Muscle of back (tissue), 13 donors: ENCODE results near the gene RAX2. TPM values are rescaled to one million over a fixed set of nuclear protein-coding genes. Genes with fewer than 3 reads are reported as not detected.
A peak's percentile ranks its signal among the peaks of the same experiment; 100 is the strongest.
"Not testable (repeated sequence)": the region's sequence is repeated elsewhere in the genome, so short reads cannot be mapped to it uniquely, and the experiment has no call there.

ENCODE experiments used
- DNase-seq, 3 donors: peaks; one replicate each; pipeline versions ENCODE4 v3.0.0 to v3.0.0-alpha.2; 2013
- long read RNA-seq, 9 donors: transcript quantifications; one replicate each; lab custom pipeline, GENCODE V29; 2026
- polyA plus RNA-seq, 10 donors: library from polyadenylated mRNA; unstranded; fragments of 120-200 nt; gene quantifications; one replicate each; pipeline ENCODE4 v1.2.1, GENCODE V29; 2013; ENCODE audit not compliant: insufficient read length in 10 of 10

Gene RAX2
- under 1 TPM in 1 of 10 donors, not detected in 9; 0.07 TPM for polyA plus RNA-seq
- long read RNA-seq, donor 1: 0 reads
- long read RNA-seq, donor 2: 0 reads
- long read RNA-seq, donor 3: 0 reads
- long read RNA-seq, donor 4: 0 reads
- long read RNA-seq, donor 5: 0 reads
- long read RNA-seq, donor 6: 0 reads
- long read RNA-seq, donor 7: 0 reads
- long read RNA-seq, donor 8: 0 reads
- long read RNA-seq, donor 9: 0 reads

- DNase-seq: no peak
Measured at GRCh38 chr19:3771906-3772455, at the start of gene RAX2. RAX2 (minus strand) TSS chr19:3772228; CDS start chr19:3771742, 486 bp downstream.

- DNase-seq: no peak
Measured at GRCh38 chr19:3821156-3821555, 49.1 kb upstream of the RAX2 start.

GRCh38 chr19:3819989-3820388 is 48.0 kb upstream of the RAX2 start:
- DNase-seq: no peak

GRCh38 chr19:3818918-3819317 is 46.9 kb upstream of the RAX2 start:
- no peak for DNase-seq

GRCh38 chr19:3818466-3818865 is 46.4 kb upstream of the RAX2 start:
- peak in 2 of 3 donors; percentile 11 to 39 for DNase-seq

GRCh38 chr19:3817761-3818160 is 45.7 kb upstream of the RAX2 start:
- no peak for DNase-seq

GRCh38 chr19:3816566-3817218 is 44.7 kb upstream of the RAX2 start:
- no peak for DNase-seq

- DNase-seq: not testable (repeated sequence)
Measured at GRCh38 chr19:3816148-3816547, 44.1 kb upstream of the RAX2 start.

GRCh38 chr19:3814648-3815047 is 42.6 kb upstream of the RAX2 start:
- DNase-seq: no peak

- no peak for DNase-seq
Measured at GRCh38 chr19:3813473-3814392, 41.7 kb upstream of the RAX2 start.

GRCh38 chr19:3810708-3811355 is 38.8 kb upstream of the RAX2 start:
- DNase-seq: no peak

GRCh38 chr19:3809881-3810707 is 38.1 kb upstream of the RAX2 start:
- DNase-seq: no peak

GRCh38 chr19:3808420-3809143 is 36.6 kb upstream of the RAX2 start:
- DNase-seq: no peak

- no peak for DNase-seq
Measured at GRCh38 chr19:3807574-3808354, 35.7 kb upstream of the RAX2 start.

- no peak for DNase-seq
Measured at GRCh38 chr19:3807131-3807480, 35.1 kb upstream of the RAX2 start.

GRCh38 chr19:3805859-3806258 is 33.8 kb upstream of the RAX2 start:
- DNase-seq: no peak

- no peak for DNase-seq
Measured at GRCh38 chr19:3804429-3804828, 32.4 kb upstream of the RAX2 start.

- DNase-seq: no peak
Measured at GRCh38 chr19:3803986-3804385, 32.0 kb upstream of the RAX2 start.

GRCh38 chr19:3803114-3803888 is 31.3 kb upstream of the RAX2 start:
- no peak for DNase-seq
